SH-SY5Y (cell line): ENCODE data around the gene AZU1.

Source experiments
- GATA2 ChIP-seq: IDR thresholded peaks from 2 replicates; pipeline ENCODE4 v1.6.1; 2011; ENCODE audit warnings: mild to moderate bottlenecking, low read depth, low read length
- GATA3 ChIP-seq: IDR thresholded peaks from 2 replicates; pipeline ENCODE4 v1.6.1; 2011; ENCODE audit warnings: low read depth, mild to moderate bottlenecking, low read length, moderate library complexity

DNA sequence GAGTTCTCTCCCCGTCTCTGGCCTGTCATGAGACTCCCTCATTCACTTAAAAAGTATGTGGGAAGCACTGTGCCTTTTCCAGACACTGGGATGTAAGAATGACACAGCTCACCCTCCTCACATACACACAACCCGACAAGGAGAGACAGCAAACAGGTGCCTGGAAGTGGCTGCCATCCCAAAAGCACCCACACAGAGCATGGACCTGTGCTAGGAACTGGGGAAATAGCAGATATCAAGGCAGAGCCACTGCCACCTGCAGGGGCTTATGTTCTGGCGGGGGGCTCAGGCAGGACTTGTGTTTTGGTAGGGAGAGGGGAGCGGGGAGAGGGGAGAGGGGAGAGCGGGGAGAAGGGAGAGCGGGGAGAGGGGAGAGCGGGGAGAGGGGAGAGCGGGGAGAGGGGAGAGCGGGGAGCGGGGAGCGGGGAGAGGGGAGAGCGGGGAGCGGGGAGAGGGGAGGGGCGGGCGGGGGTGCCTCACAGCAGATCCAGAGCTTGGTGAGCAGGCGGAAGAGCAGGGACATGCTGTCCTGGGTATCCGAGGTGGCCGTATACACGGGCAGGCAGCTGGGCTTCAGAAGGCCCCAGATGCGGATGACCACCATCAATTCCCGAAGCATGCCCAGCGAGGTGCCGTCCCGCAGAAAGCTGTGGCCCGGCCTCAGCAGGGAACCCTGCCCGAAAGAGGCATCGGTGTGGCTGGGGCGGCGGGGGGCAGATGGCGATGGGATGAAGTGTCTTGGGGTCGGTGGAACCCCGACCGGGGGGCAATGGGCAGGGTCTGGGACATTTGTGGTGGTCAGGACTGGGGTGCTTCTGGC lies 44.0 kb downstream of the AZU1 start:
- TF ChIP-seq GATA2 (no peak), GATA3 (no peak)
